ENCODE measurements around the gene ACSL4. TPM values are rescaled to one million over a fixed set of nuclear protein-coding genes. Genes with fewer than 3 reads are reported as not detected.

The ACSL4 gene
- total RNA-seq, 3 donors from 2014 or later (not counting 1 experiment from before 2014, with no cell fraction given): 19.8 to 28.4 (median 21.7) TPM

GRCh38 chrX:109596015-109596414, 137.0 kb downstream of the ACSL4 start:
- Histone ChIP-seq H3K4me1 (ENCODE audit: control insufficient read depth, insufficient read depth, low read length) (peaks cover 11% of the 10 kb centered on the region), H3K36me3 (ENCODE audit: control insufficient read depth, insufficient read depth, low read length) (no peaks in the 10 kb centered on the region), H3K27ac (ENCODE audit: low read length) (no peak overlapping the region), H3K9me3 (ENCODE audit: control insufficient read depth, insufficient read depth, low read length) (no peaks in the 10 kb centered on the region), H3K4me3 (ENCODE audit: low read length) (no peak overlapping the region), H3K27me3 (ENCODE audit: control insufficient read depth, insufficient read depth, low read length) (no peaks in the 10 kb centered on the region)
- DNase-seq (no peak), ATAC-seq (no peak)
- Mint-ChIP-seq H3K4me1 (peaks cover 11 to 14% of the 10 kb centered on the region in 2 donors), H3K36me3 (no peaks in the 10 kb centered on the region), H3K27me3 (ENCODE audit: low read depth in 2 of 2) (peaks cover 0 to 8% of the 10 kb centered on the region in 2 donors), H3K9me3 (no peaks in the 10 kb centered on the region), H3K27ac (no peak overlapping the region), H3K4me3 (no peak overlapping the region)
- no peak for TF ChIP-seq CTCF (IDR thresholded peaks at IDR 0.05)
- WGBS (ENCODE audit: insufficient coverage): no CpG with 5 or more reads among the region's 3 CpGs
- intact Hi-C loops (cut with micrococcal nuclease): no loop called here

Other genes with a start within 250 kb of the ACSL4 start
- 10 to 100 TPM; 12.0 to 21.6 (median 12.5) TPM for gene NXT2, start 196.4 kb downstream of the ACSL4 start, total RNA-seq
- 1 to 10 TPM in 2 of 3 donors, under 1 TPM in 1; 0.47 to 1.1 (median 1.1) TPM for gene KCNE5, start 108.1 kb downstream of the ACSL4 start, total RNA-seq

All from natural killer cell (primary cell).